Naive thymus-derived CD4-positive, alpha-beta T cell (primary cell): ENCODE measurements around the gene NOL4L. TPM values are rescaled to one million over a fixed set of nuclear protein-coding genes. Genes with fewer than 3 reads are reported as not detected.
A peak's percentile ranks its signal among the peaks of the same experiment; 100 is the strongest.

ENCODE experiments used
- ATAC-seq: fragments of 150-1000 bp; cut with Tn5 transposase; 2 replicates; pipeline ENCODE4 v1.10.0; 2021; ENCODE audit warnings: mild to moderate bottlenecking, moderate library complexity
- CTCF ChIA-PET: fragments of 350-600 bp; sonication (Branson Sonifier 250); formaldehyde crosslinking; loops from one replicate; lab custom pipeline; 2021; ENCODE audit warnings: antibody characterized with exemption; lab: Charles Lee
- POLR2A ChIA-PET: fragments of 350-600 bp; sonication (Branson Sonifier 250); formaldehyde crosslinking; loops from one replicate; lab custom pipeline; 2021; ENCODE audit warnings: antibody characterized with exemption, inconsistent platforms; lab: Charles Lee
- DNase-seq, 9 donors: peaks; one replicate each; pipeline versions ENCODE4 v3.0.0 to v3.0.0-alpha.2; 2020 to 2022; ENCODE audit warnings: mixed read lengths in 1 of 9
- H3K27ac ChIP-seq: one replicate; pipeline ENCODE4 v1.7.0; 2013; ENCODE audit warnings: mild to moderate bottlenecking, low read depth, low read length, moderate library complexity
- H3K27me3 ChIP-seq, 2 donors: one replicate each; pipeline ENCODE4 v1.7.0; 2013; ENCODE audit warnings: low read length in 2 of 2, mild to moderate bottlenecking in 2 of 2, moderate library complexity in 2 of 2; ENCODE audit not compliant: control insufficient read depth in 2 of 2, insufficient read depth in 2 of 2
- H3K36me3 ChIP-seq, 3 experiments: 1 replicate in 2 of 3; 2 replicates in 1 of 3; pipeline ENCODE4 v1.7.0; 2013; ENCODE audit warnings: low read length in 3 of 3, mild to moderate bottlenecking in 3 of 3, moderate library complexity in 1 of 3; ENCODE audit not compliant: insufficient read depth in 3 of 3, control insufficient read depth in 2 of 3
- H3K4me1 ChIP-seq, 2 donors: one replicate each; pipeline ENCODE4 v1.7.0; 2013; ENCODE audit warnings: low read length in 2 of 2, mild to moderate bottlenecking in 2 of 2, moderate library complexity in 1 of 2; ENCODE audit not compliant: control insufficient read depth in 2 of 2, insufficient read depth in 2 of 2
- H3K4me3 ChIP-seq: 2 replicates; pipeline ENCODE4 v1.7.0; 2013; ENCODE audit warnings: mild to moderate bottlenecking, low read length
- H3K9me3 ChIP-seq, 3 experiments: 1 replicate in 2 of 3; 2 replicates in 1 of 3; pipeline ENCODE4 v1.7.0; 2013; ENCODE audit warnings: low read length in 3 of 3; ENCODE audit not compliant: control insufficient read depth in 2 of 3
- H3K27ac Mint-ChIP-seq, 9 donors: one replicate each; pipeline ENCODE4 v1.8.0; 2020 to 2022; ENCODE audit warnings: mixed read lengths in 9 of 9, mild to moderate bottlenecking in 8 of 9, moderate library complexity in 5 of 9, inconsistent platforms in 2 of 9
- H3K27me3 Mint-ChIP-seq, 5 donors: one replicate each; pipeline ENCODE4 v1.8.0; 2021 to 2022; ENCODE audit warnings: mixed read lengths in 5 of 5, mild to moderate bottlenecking in 1 of 5
- H3K36me3 Mint-ChIP-seq, 5 donors: one replicate each; pipeline ENCODE4 v1.8.0; 2020 to 2022; ENCODE audit warnings: mixed read lengths in 5 of 5, mild to moderate bottlenecking in 3 of 5, inconsistent platforms in 1 of 5
- H3K4me1 Mint-ChIP-seq, 7 donors: one replicate each; pipeline ENCODE4 v1.8.0; 2020 to 2022; ENCODE audit warnings: mixed read lengths in 7 of 7, mild to moderate bottlenecking in 3 of 7, inconsistent platforms in 1 of 7
- H3K4me3 Mint-ChIP-seq, 10 donors: one replicate each; pipeline ENCODE4 v1.8.0; 2020 to 2022; ENCODE audit warnings: mild to moderate bottlenecking in 10 of 10, mixed read lengths in 10 of 10, moderate library complexity in 6 of 10, inconsistent platforms in 2 of 10
- H3K9me3 Mint-ChIP-seq, 11 donors: one replicate each; pipeline ENCODE4 v1.8.0; 2020 to 2022; ENCODE audit warnings: mixed read lengths in 11 of 11, mild to moderate bottlenecking in 4 of 11, inconsistent platforms in 1 of 11, moderate library complexity in 1 of 11
- intact Hi-C, 2 donors: fragments of 100-400 bp; cut with micrococcal nuclease; formaldehyde crosslinking; loops; one replicate each; pipeline ENCODE4 v1.15.1; 2023
- polyA plus RNA-seq, 2 donors: library from polyadenylated mRNA; unstranded; fragments of 300-500 nt; fragmentation: Illumina TruSeq; gene quantifications; one replicate each; pipeline ENCODE4 v1.2.3, GENCODE V29; 2021
- total RNA-seq, 6 experiments: library from RNA in 5 of 6; stranded (reverse) in 5 of 6; gene quantifications; 1 replicate in 5 of 6; 2 replicates in 1 of 6; pipeline ENCODE4 v1.2.3 and lab custom pipeline; 2021 to 2026

NOL4L gene
- total and polyA plus RNA-seq, 7 experiments from 2014 or later = 17.3 to 81.9 (median 62.7) TPM

GRCh38 chr20:32517518-32517873, 67.6 kb downstream of the NOL4L start:
- CTCF ChIA-PET = interaction anchor here (1.2 to 8.8 kb wide), 2 partner anchors 32 to 136 kb away, joined by 3 to 169 read pairs; no protein-coding TSS in a partner anchor
- H3K4me1 Mint-ChIP-seq = peaks cover 25 to 78% (median 67%) of the 10 kb centered on the region in 7 donors
- H3K36me3 ChIP-seq = peaks cover 0 to 63% (median 15%) of the 10 kb centered on the region in 3 experiments
- no peak for DNase-seq
- H3K27ac Mint-ChIP-seq = peak overlapping the region in 8 of 9 donors; percentile 16 to 98 (median 82)
- no peak for ATAC-seq
- H3K36me3 Mint-ChIP-seq = peaks cover 15 to 46% (median 27%) of the 10 kb centered on the region in 5 donors
- no peaks in the 10 kb centered on the region for H3K27me3 ChIP-seq
- POLR2A ChIA-PET = interaction anchor here (26.0 kb wide), 1 partner anchor 16 kb away, joined by 623 read pairs; no protein-coding TSS in a partner anchor
- peaks cover 16 to 61% of the 10 kb centered on the region in 2 donors for H3K4me1 ChIP-seq
- no peaks in the 10 kb centered on the region for H3K9me3 ChIP-seq
- H3K4me3 Mint-ChIP-seq = peak overlapping the region in 2 of 10 donors; percentile 38 to 49
- no peaks in the 10 kb centered on the region for H3K27me3 Mint-ChIP-seq
- peak overlapping the region; percentile 33 for H3K27ac ChIP-seq
- H3K9me3 Mint-ChIP-seq = no peaks in the 10 kb centered on the region
- no peak overlapping the region for H3K4me3 ChIP-seq
- intact Hi-C loops = loop anchor here in 1 of 2 donors (10.0 kb wide), 1 partner anchor 663 kb away; no protein-coding TSS in a partner anchor

- Histone ChIP-seq H3K27ac (peak overlapping the region; percentile 33), H3K4me3 (no peak overlapping the region), H3K9me3 (no peaks in the 10 kb centered on the region), H3K36me3 (peaks cover 0 to 63% (median 15%) of the 10 kb centered on the region in 3 experiments), H3K4me1 (peaks cover 16 to 58% of the 10 kb centered on the region in 2 donors), H3K27me3 (no peaks in the 10 kb centered on the region)
- ChIA-PET CTCF (interaction anchor here (0.9 to 2.7 kb wide), 4 partner anchors 10 to 136 kb away, joined by 3 to 10 read pairs (median 3); no protein-coding TSS in a partner anchor), POLR2A (interaction anchor here (1.4 to 26.0 kb wide), 2 partner anchors 16 to 158 kb away, joined by 3 to 623 read pairs; no protein-coding TSS in a partner anchor)
- Mint-ChIP-seq H3K4me1 (peaks cover 24 to 78% (median 67%) of the 10 kb centered on the region in 7 donors), H3K36me3 (peaks cover 15 to 52% (median 33%) of the 10 kb centered on the region in 5 donors), H3K27ac (peak overlapping the region in 8 of 9 donors; percentile 90 to 98 (median 96)), H3K9me3 (no peaks in the 10 kb centered on the region), H3K27me3 (no peaks in the 10 kb centered on the region), H3K4me3 (peak overlapping the region in 7 of 10 donors; percentile 0 to 93 (median 29))
- DNase-seq (no peak), ATAC-seq (no peak)
- intact Hi-C loops = loop anchor here in 1 of 2 donors (10.0 kb wide), 1 partner anchor 662 kb away; no protein-coding TSS in a partner anchor
These were observed 68.3 kb downstream of the NOL4L start for GRCh38 chr20:32516583-32517517.

GRCh38 chr20:32515631-32516101, 69.5 kb downstream of the NOL4L start:
- CTCF ChIA-PET = interaction anchor here (0.6 to 2.7 kb wide), 5 partner anchors 11 to 137 kb away, joined by 3 to 10 read pairs (median 3); no protein-coding TSS in a partner anchor
- Mint-ChIP-seq H3K27ac (peak overlapping the region in 8 of 9 donors; percentile 90 to 98 (median 96)), H3K4me1 (peaks cover 32 to 77% (median 59%) of the 10 kb centered on the region in 7 donors), H3K9me3 (no peaks in the 10 kb centered on the region), H3K4me3 (peak overlapping the region in 5 of 10 donors; percentile 24 to 95 (median 89)), H3K27me3 (no peaks in the 10 kb centered on the region), H3K36me3 (peaks cover 15 to 56% (median 35%) of the 10 kb centered on the region in 5 donors)
- POLR2A ChIA-PET = interaction anchor here (0.6 to 26.0 kb wide), 4 partner anchors 18 to 156 kb away, joined by 3 to 623 read pairs (median 4); no protein-coding TSS in a partner anchor
- Histone ChIP-seq H3K4me1 (peaks cover 21 to 62% of the 10 kb centered on the region in 2 donors), H3K9me3 (no peaks in the 10 kb centered on the region), H3K36me3 (peaks cover 0 to 62% (median 15%) of the 10 kb centered on the region in 3 experiments), H3K27ac (no peak overlapping the region), H3K27me3 (no peaks in the 10 kb centered on the region), H3K4me3 (no peak overlapping the region)
- no peak for DNase-seq
- no peak for ATAC-seq
- intact Hi-C loops = loop anchor here in 1 of 2 donors (10.0 kb wide), 1 partner anchor 661 kb away; no protein-coding TSS in a partner anchor

GRCh38 chr20:32514760-32515159, 70.4 kb downstream of the NOL4L start:
- Mint-ChIP-seq H3K27me3 (no peaks in the 10 kb centered on the region), H3K4me1 (peaks cover 41 to 82% (median 65%) of the 10 kb centered on the region in 7 donors), H3K4me3 (peak overlapping the region in 9 of 10 donors; percentile 85 to 95 (median 90)), H3K36me3 (peaks cover 15 to 52% (median 37%) of the 10 kb centered on the region in 5 donors), H3K27ac (peak overlapping the region in 8 of 9 donors; percentile 94 to 98 (median 97)), H3K9me3 (peaks cover 0 to 2% (median 0%) of the 10 kb centered on the region in 11 donors)
- peaks cover 28 to 71% of the 10 kb centered on the region in 2 donors for H3K4me1 ChIP-seq
- CTCF ChIA-PET = interaction anchor here (2.0 to 2.7 kb wide), 2 partner anchors 25 to 138 kb away, joined by 8 to 10 read pairs; no protein-coding TSS in a partner anchor
- ATAC-seq = no peak
- DNase-seq = no peak
- peak overlapping the region; percentile 52 for H3K27ac ChIP-seq
- POLR2A ChIA-PET = interaction anchor here (0.8 to 26.0 kb wide), 5 partner anchors 18 to 136 kb away, joined by 3 to 623 read pairs (median 4); no protein-coding TSS in a partner anchor
- H3K27me3 ChIP-seq = no peaks in the 10 kb centered on the region
- intact Hi-C loops = loop anchor here in 1 of 2 donors (10.0 kb wide), 1 partner anchor 660 kb away; no protein-coding TSS in a partner anchor
- no peaks in the 10 kb centered on the region for H3K9me3 ChIP-seq
- no peak overlapping the region for H3K4me3 ChIP-seq
- peaks cover 0 to 60% (median 15%) of the 10 kb centered on the region in 3 experiments for H3K36me3 ChIP-seq

- no peak for DNase-seq
- Histone ChIP-seq H3K27me3 (no peaks in the 10 kb centered on the region), H3K27ac (peak overlapping the region; percentile 84), H3K9me3 (no peaks in the 10 kb centered on the region), H3K4me3 (peak overlapping the region; percentile 54), H3K4me1 (peaks cover 39 to 87% of the 10 kb centered on the region in 2 donors), H3K36me3 (peaks cover 0 to 45% (median 4%) of the 10 kb centered on the region in 3 experiments)
- Mint-ChIP-seq H3K27ac (peak overlapping the region in 8 of 9 donors; percentile 94 to 98 (median 97)), H3K4me3 (peak overlapping the region in 9 of 10 donors; percentile 85 to 95 (median 90)), H3K4me1 (peaks cover 53 to 97% (median 80%) of the 10 kb centered on the region in 7 donors), H3K9me3 (peaks cover 0 to 2% (median 0%) of the 10 kb centered on the region in 11 donors), H3K36me3 (peaks cover 18 to 47% (median 39%) of the 10 kb centered on the region in 5 donors), H3K27me3 (no peaks in the 10 kb centered on the region)
- intact Hi-C loops = loop anchor here in 1 of 2 donors (10.0 kb wide), 1 partner anchor 658 kb away; no protein-coding TSS in a partner anchor
- CTCF ChIA-PET = interaction anchor here (0.6 to 0.9 kb wide), 3 partner anchors 10 to 91 kb away, joined by 3 to 8 read pairs (median 4); no protein-coding TSS in a partner anchor
- POLR2A ChIA-PET = interaction anchor here (1.0 to 26.0 kb wide), 3 partner anchors 20 to 130 kb away, joined by 3 to 623 read pairs (median 3); no protein-coding TSS in a partner anchor
- ATAC-seq = no peak
These were observed 71.9 kb downstream of the NOL4L start for GRCh38 chr20:32513031-32513866.
